OCI-LY1 (cell line): Measurements from ENCODE around the gene DRG1.

Experiments used
- H2AFZ ChIP-seq: fragments of 200-600 bp; sonication (generic), shearing (Covaris generic); 2 replicates; pipeline ENCODE4 v1.6.0; 2014; ENCODE audit warnings: antibody characterized with exemption, mild to moderate bottlenecking, low read length
- H3F3A ChIP-seq: fragments of 200-600 bp; sonication (generic), shearing (Covaris generic); 2 replicates; pipeline ENCODE4 v1.6.0; 2014; ENCODE audit warnings: mild to moderate bottlenecking, antibody characterized with exemption, low read length, moderate library complexity; ENCODE audit not compliant: insufficient read depth
- H3K27ac ChIP-seq: fragments of 200-600 bp; sonication (generic); 2 replicates; pipeline ENCODE4 v1.5.1; 2014; ENCODE audit warnings: low read length, mixed run types, mild to moderate bottlenecking, low read depth; ENCODE audit not compliant: poor library complexity, severe bottlenecking
- H3K27me3 ChIP-seq: fragments of 200-600 bp; sonication (generic); 2 replicates; pipeline ENCODE4 v1.6.0; 2014; ENCODE audit warnings: antibody characterized with exemption, mild to moderate bottlenecking, low read length, moderate library complexity; ENCODE audit not compliant: insufficient read depth
- H3K36me3 ChIP-seq: fragments of 200-600 bp; sonication (generic); 2 replicates; pipeline ENCODE4 v1.6.1; 2014; ENCODE audit warnings: mild to moderate bottlenecking, antibody characterized with exemption, low read length, moderate library complexity, mixed read lengths; ENCODE audit not compliant: insufficient read depth
- H3K4me1 ChIP-seq: fragments of 200-600 bp; sonication (generic); 2 replicates; pipeline ENCODE4 v1.5.1; 2014; ENCODE audit warnings: mild to moderate bottlenecking, low read length, moderate library complexity; ENCODE audit not compliant: insufficient read depth, severe bottlenecking
- H3K4me2 ChIP-seq: fragments of 200-600 bp; sonication (generic), shearing (Covaris generic); 2 replicates; pipeline ENCODE4 v1.6.1; 2014; ENCODE audit warnings: low read length
- H3K4me3 ChIP-seq: fragments of 200-600 bp; sonication (generic); 2 replicates; pipeline ENCODE4 v1.5.1; 2014; ENCODE audit warnings: low read length, low read depth, mild to moderate bottlenecking, mixed read lengths; ENCODE audit not compliant: poor library complexity, severe bottlenecking
- H3K79me2 ChIP-seq: fragments of 200-600 bp; shearing (Covaris generic); 2 replicates; pipeline ENCODE4 v1.6.1; 2016; ENCODE audit warnings: mixed run types, low read length, mixed read lengths; ENCODE audit not compliant: insufficient read depth
- H3K9ac ChIP-seq: fragments of 200-600 bp; sonication (generic), shearing (Covaris generic); 2 replicates; pipeline ENCODE4 v1.6.1; 2014; ENCODE audit warnings: mild to moderate bottlenecking, low read length, mixed read lengths
- H3K9me2 ChIP-seq: fragments of 200-600 bp; sonication (generic), shearing (Covaris generic); 2 replicates; pipeline ENCODE4 v1.6.1; 2014; ENCODE audit warnings: low read depth, mild to moderate bottlenecking, low read length, mixed read lengths
- H3K9me3 ChIP-seq: fragments of 200-600 bp; shearing (Covaris generic); 2 replicates; pipeline ENCODE4 v1.6.1; 2014; ENCODE audit warnings: low read length, mixed read lengths
- H4K20me1 ChIP-seq: fragments of 200-600 bp; sonication (generic), shearing (Covaris generic); 2 replicates; pipeline ENCODE4 v1.6.0; 2016; ENCODE audit warnings: mild to moderate bottlenecking, low read length; ENCODE audit not compliant: insufficient read depth
- EZH2 ChIP-seq: fragments of 200-600 bp; sonication (generic), shearing (Covaris generic); IDR thresholded peaks from 2 replicates; pipeline ENCODE4 v1.8.0; 2017; ENCODE audit warnings: borderline replicate concordance, mixed run types, mild to moderate bottlenecking, antibody characterized with exemption, low read length, moderate library complexity, mixed read lengths
- TF ChIP-seq, protein P1 (sequence below): fragments of 200-600 bp; sonication (generic), shearing (Covaris generic); IDR thresholded peaks from 2 replicates; pipeline ENCODE4 v1.5.1; 2017; ENCODE audit warnings: mild to moderate bottlenecking, antibody characterized with exemption, low read length, moderate library complexity, mixed read lengths

Gene DRG1

DNA sequence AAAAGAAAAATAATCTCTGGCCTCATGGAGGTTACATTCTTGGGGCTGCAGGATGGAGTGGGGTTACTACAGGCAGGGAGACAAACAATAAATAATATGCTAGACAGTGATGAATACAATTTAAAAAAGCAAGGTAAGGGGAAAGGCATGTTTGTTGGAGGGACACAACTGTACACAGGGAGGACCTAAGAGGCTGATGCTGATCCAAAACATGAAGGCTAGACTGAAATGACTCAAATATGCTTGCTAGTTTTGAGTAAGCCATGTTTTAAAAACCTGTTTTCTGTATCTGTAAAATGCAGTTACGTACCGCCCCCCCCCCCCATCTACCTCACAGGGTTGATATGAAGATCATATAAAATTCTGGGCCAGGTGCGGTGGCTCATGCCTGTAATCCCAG lies 46.2 kb downstream of the DRG1 start:
- TF ChIP-seq EZH2 = no peak
- TF ChIP-seq, protein P1, sequence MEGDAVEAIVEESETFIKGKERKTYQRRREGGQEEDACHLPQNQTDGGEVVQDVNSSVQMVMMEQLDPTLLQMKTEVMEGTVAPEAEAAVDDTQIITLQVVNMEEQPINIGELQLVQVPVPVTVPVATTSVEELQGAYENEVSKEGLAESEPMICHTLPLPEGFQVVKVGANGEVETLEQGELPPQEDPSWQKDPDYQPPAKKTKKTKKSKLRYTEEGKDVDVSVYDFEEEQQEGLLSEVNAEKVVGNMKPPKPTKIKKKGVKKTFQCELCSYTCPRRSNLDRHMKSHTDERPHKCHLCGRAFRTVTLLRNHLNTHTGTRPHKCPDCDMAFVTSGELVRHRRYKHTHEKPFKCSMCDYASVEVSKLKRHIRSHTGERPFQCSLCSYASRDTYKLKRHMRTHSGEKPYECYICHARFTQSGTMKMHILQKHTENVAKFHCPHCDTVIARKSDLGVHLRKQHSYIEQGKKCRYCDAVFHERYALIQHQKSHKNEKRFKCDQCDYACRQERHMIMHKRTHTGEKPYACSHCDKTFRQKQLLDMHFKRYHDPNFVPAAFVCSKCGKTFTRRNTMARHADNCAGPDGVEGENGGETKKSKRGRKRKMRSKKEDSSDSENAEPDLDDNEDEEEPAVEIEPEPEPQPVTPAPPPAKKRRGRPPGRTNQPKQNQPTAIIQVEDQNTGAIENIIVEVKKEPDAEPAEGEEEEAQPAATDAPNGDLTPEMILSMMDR = no peak

DNA sequence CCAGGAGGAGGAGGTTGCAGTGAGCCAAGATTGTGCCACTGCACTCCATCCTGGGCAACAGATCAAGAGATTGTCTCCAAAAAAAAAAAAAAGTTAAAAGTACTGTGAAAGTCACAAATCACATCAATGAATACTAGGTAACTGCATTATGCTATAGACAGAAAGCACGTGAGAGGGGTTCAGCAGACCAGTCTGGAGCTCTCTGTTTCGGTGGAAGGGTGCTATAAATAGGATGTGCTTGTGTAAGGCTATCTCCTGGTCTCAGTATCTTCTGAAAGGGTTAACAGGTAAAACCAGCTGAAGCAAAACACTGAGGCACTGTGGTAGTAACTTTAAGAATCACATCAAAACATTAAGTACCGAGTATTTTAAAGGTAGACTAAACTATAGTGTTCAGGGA lies 46.8 kb downstream of the DRG1 start:
- H4K20me1 ChIP-seq = no peaks in the 10 kb centered on the region
- no peak overlapping the region for H3K27ac ChIP-seq
- H3K4me1 ChIP-seq = peaks cover 11% of the 10 kb centered on the region
- no peak for TF ChIP-seq EZH2
- TF ChIP-seq, protein P1 = no peak
- H3K4me3 ChIP-seq = no peak overlapping the region
- H3K9ac ChIP-seq = no peak overlapping the region
- no peak overlapping the region for H3K4me2 ChIP-seq
- no peaks in the 10 kb centered on the region for H3K27me3 ChIP-seq
- no peaks in the 10 kb centered on the region for H3K79me2 ChIP-seq
- no peak overlapping the region for H2AFZ ChIP-seq
- H3K9me2 ChIP-seq = no peaks in the 10 kb centered on the region
- H3K36me3 ChIP-seq = peaks cover 90% of the 10 kb centered on the region
- H3K9me3 ChIP-seq = no peaks in the 10 kb centered on the region
- no peaks in the 10 kb centered on the region; the same call in 1 of the 2 replicates for H3F3A ChIP-seq

More for the DNA sequence above, 46.2 kb downstream of the DRG1 start:
- no peaks in the 10 kb centered on the region for H3K9me3 ChIP-seq
- H3K4me1 ChIP-seq = peaks cover 11% of the 10 kb centered on the region
- H3K27me3 ChIP-seq = no peaks in the 10 kb centered on the region
- no peak overlapping the region for H3K9ac ChIP-seq
- no peak overlapping the region for H3K4me2 ChIP-seq
- H3K9me2 ChIP-seq = no peaks in the 10 kb centered on the region
- H3F3A ChIP-seq = no peaks in the 10 kb centered on the region; the same call in 1 of the 2 replicates
- H4K20me1 ChIP-seq = no peaks in the 10 kb centered on the region
- H3K4me3 ChIP-seq = no peak overlapping the region
- no peak overlapping the region for H3K27ac ChIP-seq
- H2AFZ ChIP-seq = no peak overlapping the region
- peaks cover 96% of the 10 kb centered on the region for H3K36me3 ChIP-seq
- H3K79me2 ChIP-seq = no peaks in the 10 kb centered on the region

DNA sequence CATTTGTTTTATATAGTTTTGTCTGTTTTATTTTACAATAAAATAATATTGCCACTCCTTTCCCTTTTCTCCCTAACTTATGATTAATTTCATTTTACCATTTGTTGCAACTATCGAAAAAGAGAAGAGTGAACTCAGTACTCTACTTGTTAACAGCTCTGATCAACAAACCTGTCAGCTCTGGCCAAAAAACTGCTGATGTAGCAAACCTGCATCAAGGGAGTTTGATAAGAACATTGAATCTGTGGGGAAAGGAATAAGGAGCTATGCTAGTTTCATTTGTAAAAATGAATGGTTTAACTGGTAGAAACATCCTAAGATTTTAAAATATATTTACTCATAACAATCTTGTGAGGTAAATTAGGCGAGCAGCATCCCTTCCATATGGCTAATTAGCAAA lies 47.4 kb downstream of the DRG1 start:
- Histone ChIP-seq H3K36me3 (peaks cover 84% of the 10 kb centered on the region), H3K4me3 (no peak overlapping the region), H3K4me1 (peaks cover 11% of the 10 kb centered on the region), H3K4me2 (no peak overlapping the region), H3K79me2 (no peaks in the 10 kb centered on the region), H3K9ac (no peak overlapping the region), H3K27ac (no peak overlapping the region), H3K9me2 (no peaks in the 10 kb centered on the region), H4K20me1 (no peaks in the 10 kb centered on the region), H3K27me3 (no peaks in the 10 kb centered on the region), H3F3A (no peaks in the 10 kb centered on the region; the same call in 1 of the 2 replicates), H2AFZ (no peak overlapping the region), H3K9me3 (no peaks in the 10 kb centered on the region)
- no peak for TF ChIP-seq EZH2
- TF ChIP-seq, protein P1 = no peak
